CD4-positive, alpha-beta T cell (primary cell): ENCODE results near the gene CACNA2D2. TPM values are rescaled to one million over a fixed set of nuclear protein-coding genes. Genes with fewer than 3 reads are reported as not detected.

Experiments used
- ATAC-seq: fragments of 200-7000 bp; cut with Tn5 transposase; one replicate; pipeline ENCODE4 v1.10.0; 2022; ENCODE audit warnings: mild to moderate bottlenecking; ENCODE audit not compliant: poor library complexity
- CTCF ChIA-PET: fragments of 350-600 bp; sonication (Branson Sonifier 250); formaldehyde crosslinking; loops from one replicate; lab custom pipeline; 2021; ENCODE audit warnings: antibody characterized with exemption, inconsistent platforms; lab: Charles Lee
- POLR2A ChIA-PET: fragments of 350-600 bp; sonication (Branson Sonifier 250); formaldehyde crosslinking; loops from one replicate; lab custom pipeline; 2021; ENCODE audit warnings: antibody characterized with exemption, inconsistent platforms; lab: Charles Lee
- DNase-seq, 14 experiments: peaks; one replicate each; pipeline ENCODE4 v3.0.0-alpha.2; 2013 to 2020; ENCODE audit warnings: mixed read lengths in 2 of 14
- H3K27ac ChIP-seq, 2 donors: one replicate each; pipeline versions ENCODE4 v1.5.1 to v1.7.0; 2013; ENCODE audit warnings: low read length in 2 of 2, low read depth in 1 of 2, mild to moderate bottlenecking in 1 of 2
- H3K27me3 ChIP-seq, 2 experiments: 1 replicate in 1 of 2; 2 replicates in 1 of 2; pipeline versions ENCODE4 v1.6.1 to v1.7.0; 2013; ENCODE audit warnings: low read length in 2 of 2, control low read depth in 1 of 2, mild to moderate bottlenecking in 1 of 2, moderate library complexity in 1 of 2; ENCODE audit not compliant: insufficient read depth in 2 of 2, control insufficient read depth in 1 of 2
- H3K36me3 ChIP-seq: one replicate; pipeline ENCODE4 v1.6.1; 2013; ENCODE audit warnings: low read length, control low read depth; ENCODE audit not compliant: insufficient read depth
- H3K4me1 ChIP-seq: one replicate; pipeline ENCODE4 v1.6.1; 2013; ENCODE audit warnings: low read length, control low read depth; ENCODE audit not compliant: insufficient read depth
- H3K4me3 ChIP-seq: one replicate; pipeline ENCODE4 v1.5.1; 2013; ENCODE audit warnings: mild to moderate bottlenecking, low read length, moderate library complexity
- H3K9me3 ChIP-seq, 2 experiments: 1 replicate in 1 of 2; 2 replicates in 1 of 2; pipeline versions ENCODE4 v1.6.1 to v1.7.0; 2013; ENCODE audit warnings: low read length in 2 of 2, mild to moderate bottlenecking in 2 of 2, control low read depth in 1 of 2, moderate library complexity in 1 of 2; ENCODE audit not compliant: control insufficient read depth in 1 of 2, insufficient read depth in 1 of 2
- H3K27ac Mint-ChIP-seq: one replicate; pipeline ENCODE4 v1.8.0; 2020; ENCODE audit warnings: mixed read lengths
- H3K27me3 Mint-ChIP-seq: one replicate; pipeline ENCODE4 v1.8.0; 2021; ENCODE audit warnings: mixed read lengths
- H3K36me3 Mint-ChIP-seq: one replicate; pipeline ENCODE4 v1.8.0; 2021; ENCODE audit warnings: low read depth, mixed read lengths
- H3K4me1 Mint-ChIP-seq: one replicate; pipeline ENCODE4 v1.8.0; 2021; ENCODE audit warnings: low read depth, mixed read lengths
- H3K4me3 Mint-ChIP-seq: one replicate; pipeline ENCODE4 v1.8.0; 2020; ENCODE audit warnings: mild to moderate bottlenecking, mixed read lengths
- H3K9me3 Mint-ChIP-seq: one replicate; pipeline ENCODE4 v1.8.0; 2020; ENCODE audit warnings: mixed read lengths
- intact Hi-C, 2 experiments: fragments of 100-400 bp; cut with DNase I in 1 of 2; cut with micrococcal nuclease in 1 of 2; formaldehyde crosslinking; loops; one replicate each; pipeline versions ENCODE4 v1.15.1 to v1.9.0; 2023 to 2025; cut with DNase I, micrococcal nuclease
- total RNA-seq, 174 experiments: library from RNA in 2 of 174; stranded (reverse) in 2 of 174; gene quantifications; one replicate each; pipeline ENCODE4 v1.2.3 and lab custom pipeline; 2021 to 2026
- TF ChIP-seq, protein P1 (sequence below): fragments of 200-600 bp; IDR thresholded peaks from one replicate; pipeline ENCODE4 v1.8.0; 2022; ENCODE audit warnings: antibody characterized with exemption, mild to moderate bottlenecking

CACNA2D2 gene
- total RNA-seq, 2 experiments from 2014 or later, result 2.5 to 3.8 TPM

DNA sequence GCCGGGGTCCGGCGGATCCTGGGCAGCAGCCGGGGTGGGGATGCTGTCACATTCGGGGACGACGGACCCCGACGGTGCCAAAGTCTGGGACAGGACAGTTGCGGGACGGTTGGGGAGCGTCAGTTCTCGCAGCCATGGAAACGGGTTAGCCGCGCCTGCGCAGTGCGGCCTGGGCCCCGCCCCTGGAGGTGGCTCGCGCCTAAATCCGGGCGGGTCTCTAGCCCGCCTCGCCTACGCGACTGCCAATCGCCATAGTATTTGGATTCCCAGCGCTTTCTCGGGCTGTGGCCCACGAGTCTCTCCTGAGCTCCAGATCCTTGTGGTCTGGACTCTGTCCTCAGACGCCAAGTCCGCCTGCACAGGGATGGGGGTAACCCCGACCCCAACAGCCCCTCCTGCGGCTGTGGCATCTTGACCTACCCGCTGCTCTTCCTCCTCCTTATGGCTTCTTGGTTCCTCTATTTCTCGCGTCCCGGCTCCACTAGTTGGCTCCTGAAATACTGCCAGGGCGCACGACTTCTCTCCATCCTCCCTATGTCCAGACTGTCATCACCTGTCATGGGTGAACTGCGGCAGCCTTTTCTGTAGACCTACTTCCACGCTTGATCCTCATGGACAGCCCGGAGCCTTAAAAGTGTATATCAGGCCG lies 157.7 kb downstream of the CACNA2D2 start, which contains the start of gene ZMYND10:
Gene ZMYND10, minus strand, starts transcription at position 147 of the 649 bp plus-strand sequence. CDS start 153 bp downstream, outside the sequence.
- H3K4me1 ChIP-seq, result peaks cover 73% of the 10 kb centered on the region
- H3K4me1 Mint-ChIP-seq, result peaks cover 60% of the 10 kb centered on the region

DNA sequence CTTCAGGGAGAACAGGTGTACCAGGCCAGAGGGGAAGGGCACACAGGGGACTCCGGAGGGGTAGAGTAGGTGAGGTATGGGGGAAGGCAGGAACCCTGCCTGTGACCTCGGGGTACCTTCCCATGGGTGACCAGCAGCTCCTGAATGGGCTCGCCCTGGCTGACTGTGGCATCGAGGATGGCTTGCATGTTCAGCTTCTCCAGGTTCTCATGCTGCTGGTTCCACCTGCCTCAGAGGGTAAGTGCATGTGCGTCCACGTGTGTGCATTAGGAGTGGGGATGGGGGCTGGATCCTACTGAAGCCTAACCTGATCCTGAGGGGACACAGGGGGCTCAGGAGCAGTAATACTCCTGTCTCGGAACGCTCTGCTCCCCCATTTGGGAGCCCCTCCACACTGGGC lies 158.4 kb downstream of the CACNA2D2 start:
- POLR2A ChIA-PET, result interaction anchor here (0.9 to 2.2 kb wide), 2 partner anchors 8 to 45 kb away, joined by 3 to 21 read pairs; partner anchors contain the start of genes HYAL3 and NAA80
- H3K27me3 ChIP-seq, result no peaks in the 10 kb centered on the region
- H3K4me3 Mint-ChIP-seq, result no peak overlapping the region

More for the DNA sequence above, 157.7 kb downstream of the CACNA2D2 start, which contains the start of gene ZMYND10:
- TF ChIP-seq, protein P1, sequence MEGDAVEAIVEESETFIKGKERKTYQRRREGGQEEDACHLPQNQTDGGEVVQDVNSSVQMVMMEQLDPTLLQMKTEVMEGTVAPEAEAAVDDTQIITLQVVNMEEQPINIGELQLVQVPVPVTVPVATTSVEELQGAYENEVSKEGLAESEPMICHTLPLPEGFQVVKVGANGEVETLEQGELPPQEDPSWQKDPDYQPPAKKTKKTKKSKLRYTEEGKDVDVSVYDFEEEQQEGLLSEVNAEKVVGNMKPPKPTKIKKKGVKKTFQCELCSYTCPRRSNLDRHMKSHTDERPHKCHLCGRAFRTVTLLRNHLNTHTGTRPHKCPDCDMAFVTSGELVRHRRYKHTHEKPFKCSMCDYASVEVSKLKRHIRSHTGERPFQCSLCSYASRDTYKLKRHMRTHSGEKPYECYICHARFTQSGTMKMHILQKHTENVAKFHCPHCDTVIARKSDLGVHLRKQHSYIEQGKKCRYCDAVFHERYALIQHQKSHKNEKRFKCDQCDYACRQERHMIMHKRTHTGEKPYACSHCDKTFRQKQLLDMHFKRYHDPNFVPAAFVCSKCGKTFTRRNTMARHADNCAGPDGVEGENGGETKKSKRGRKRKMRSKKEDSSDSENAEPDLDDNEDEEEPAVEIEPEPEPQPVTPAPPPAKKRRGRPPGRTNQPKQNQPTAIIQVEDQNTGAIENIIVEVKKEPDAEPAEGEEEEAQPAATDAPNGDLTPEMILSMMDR, result no peak
- Mint-ChIP-seq H3K36me3 (peaks cover 26% of the 10 kb centered on the region), H3K4me3 (peak within 1 kb of the TSS; percentile 77), H3K9me3 (no peaks in the 10 kb centered on the region), H3K27me3 (no peaks in the 10 kb centered on the region), H3K27ac (no peak within 1 kb of the TSS)
- H3K27ac ChIP-seq, result no peak within 1 kb of the TSS
- ATAC-seq (peak; percentile 26), DNase-seq (peak; percentile 59 to 89 (median 72))
- ChIA-PET POLR2A (interaction anchor here (0.9 to 2.2 kb wide), 2 partner anchors 9 to 46 kb away, joined by 3 to 21 read pairs; partner anchors contain the start of genes HYAL3 and NAA80), CTCF (interaction anchor here (1.0 kb wide), 1 partner anchor 10 kb away, joined by 4 read pairs; no protein-coding TSS in a partner anchor)
- peaks cover 18% of the 10 kb centered on the region for H3K36me3 ChIP-seq
- H3K4me3 ChIP-seq, result peak within 1 kb of the TSS; percentile 39
- no peaks in the 10 kb centered on the region for H3K27me3 ChIP-seq
- H3K9me3 ChIP-seq, result no peaks in the 10 kb centered on the region
- intact Hi-C loops, result loop anchor here (5.0 kb wide), 1 partner anchor 267 kb away; the partner anchor contains the start of gene CISH (in 2 of the 2)

More for the DNA sequence above, 158.4 kb downstream of the CACNA2D2 start:
- no peak for DNase-seq
- CTCF ChIA-PET, result interaction anchor here (1.0 kb wide), 1 partner anchor 9 kb away, joined by 4 read pairs; no protein-coding TSS in a partner anchor
- peaks cover 56% of the 10 kb centered on the region for H3K4me1 Mint-ChIP-seq
- no peaks in the 10 kb centered on the region for H3K27me3 Mint-ChIP-seq
- H3K27ac Mint-ChIP-seq, result no peak overlapping the region
- ATAC-seq, result no peak
- TF ChIP-seq, protein P1, result no peak
- Histone ChIP-seq H3K9me3 (no peaks in the 10 kb centered on the region), H3K4me3 (peak overlapping the region; percentile 39), H3K4me1 (peaks cover 73% of the 10 kb centered on the region), H3K27ac (no peak overlapping the region), H3K36me3 (peaks cover 18% of the 10 kb centered on the region)
- peaks cover 19% of the 10 kb centered on the region for H3K36me3 Mint-ChIP-seq
- H3K9me3 Mint-ChIP-seq, result no peaks in the 10 kb centered on the region
- intact Hi-C loops, result loop anchor here (5.0 kb wide), 1 partner anchor 267 kb away; the partner anchor contains the start of gene CISH (in 2 of the 2)
